Lung (tissue), 12 donors: ENCODE data around the gene TRIM56. TPM values are rescaled to one million over a fixed set of nuclear protein-coding genes. Genes with fewer than 3 reads are reported as not detected.
A peak's percentile ranks its signal among the peaks of the same experiment; 100 is the strongest.

ENCODE experiments used
- ATAC-seq: fragments of 200-7000 bp; cut with Tn5 transposase; one replicate; pipeline ENCODE4 v1.9.1; 2020; ENCODE audit warnings: moderate number of reproducible peaks; ENCODE audit not compliant: insufficient read depth, low FRiP score
- DNase-seq, 3 donors: peaks; one replicate each; pipeline ENCODE4 v3.0.0-alpha.2; 2013 to 2017
- H3K27ac ChIP-seq, 2 donors: one replicate each; pipeline ENCODE4 v1.5.1; 2013; ENCODE audit warnings: mild to moderate bottlenecking in 2 of 2, moderate library complexity in 2 of 2, control low read depth in 1 of 2, inconsistent platforms in 1 of 2, low read depth in 1 of 2, low read length in 1 of 2
- H3K27me3 ChIP-seq, 3 donors: one replicate each; pipeline ENCODE4 v1.5.1; 2013; ENCODE audit warnings: low read length in 2 of 3; ENCODE audit not compliant: control insufficient read depth in 3 of 3, insufficient read depth in 3 of 3
- H3K36me3 ChIP-seq, 4 donors: one replicate each; pipeline ENCODE4 v1.5.1; 2013; ENCODE audit warnings: low read length in 4 of 4, mild to moderate bottlenecking in 1 of 4, moderate library complexity in 1 of 4; ENCODE audit not compliant: control insufficient read depth in 4 of 4, insufficient read depth in 4 of 4
- H3K4me1 ChIP-seq, 5 donors: one replicate each; pipeline ENCODE4 v1.5.1; 2013; ENCODE audit warnings: low read length in 5 of 5, mild to moderate bottlenecking in 2 of 5, moderate library complexity in 1 of 5; ENCODE audit not compliant: control insufficient read depth in 5 of 5, insufficient read depth in 5 of 5
- H3K4me3 ChIP-seq: one replicate; pipeline ENCODE4 v1.5.1; 2013; ENCODE audit warnings: mild to moderate bottlenecking, control low read depth, moderate library complexity
- H3K9ac ChIP-seq, 2 donors: one replicate each; pipeline ENCODE4 v1.5.1; 2013; ENCODE audit warnings: low read length in 2 of 2, control low read depth in 1 of 2; ENCODE audit not compliant: insufficient read depth in 1 of 2
- H3K9me3 ChIP-seq, 4 donors: one replicate each; pipeline ENCODE4 v1.5.1; 2013; ENCODE audit warnings: low read length in 3 of 4, mild to moderate bottlenecking in 1 of 4, moderate library complexity in 1 of 4; ENCODE audit not compliant: control insufficient read depth in 4 of 4, insufficient read depth in 3 of 4
- CTCF ChIP-seq: IDR thresholded peaks from 2 replicates; pipeline ENCODE4 v1.5.1; 2012; ENCODE audit warnings: mild to moderate bottlenecking; ENCODE audit errors: control extremely low read depth, extremely low read depth
- WGBS, 2 donors: extraction: QIAGEN DNeasy Blood & Tissue Kit; methylation state at CpG; one replicate each; pipeline ENCODE4 v1.1.7; 2013; 5-methylcytosine and 5-hydroxymethylcytosine counted together
- polyA plus RNA-seq, 2 donors: library from polyadenylated mRNA; stranded (reverse); fragments of 200-250 nt; gene quantifications; one replicate each; pipeline ENCODE4 v1.2.1, GENCODE V29; 2013
- total RNA-seq, 2 donors: library from RNA; depleted of rRNA in 1 of 2; stranded (reverse); fragments of >200 nt in 1 of 2; gene quantifications; one replicate each; pipeline ENCODE4 v1.2.1, GENCODE V29; 2014 to 2021
- donor health status: control.
- donor health status: control.
- donor health status: Bipolar disorder and iron deficiency.
- donor health status: healthy.
- donor health status: DM: yes; HTN: yes; CAD: no.

TRIM56 gene
- total and polyA plus RNA-seq, 4 donors: 14.4 to 56.6 (median 24.1) TPM

GRCh38 chr7:101096957-101097347 lies 11.7 kb downstream of the TRIM56 start:
- H3K27ac ChIP-seq: no peak overlapping the region
- TF ChIP-seq CTCF: no peak
- no peak overlapping the region for H3K4me3 ChIP-seq
- no peaks in the 10 kb centered on the region for H3K36me3 ChIP-seq
- no peak overlapping the region for H3K9ac ChIP-seq
- ATAC-seq: no peak
- no peaks in the 10 kb centered on the region for H3K27me3 ChIP-seq
- peaks cover 0 to 8% (median 6%) of the 10 kb centered on the region in 5 donors for H3K4me1 ChIP-seq
- 91 to 92% methylated on average over 5 of the region's 5 CpGs for WGBS, 2 donors
- no peaks in the 10 kb centered on the region for H3K9me3 ChIP-seq
- DNase-seq: no peak

- TF ChIP-seq CTCF: no peak
Observed at GRCh38 chr7:101097561-101097960, 12.3 kb downstream of the TRIM56 start.

GRCh38 chr7:101099969-101100781 lies 14.9 kb downstream of the TRIM56 start:
- Histone ChIP-seq H3K4me3 (no peak overlapping the region), H3K27me3 (no peaks in the 10 kb centered on the region), H3K4me1 (peaks cover 0 to 10% (median 6%) of the 10 kb centered on the region in 5 donors), H3K27ac (peak overlapping the region; percentile 79 to 82), H3K9me3 (no peaks in the 10 kb centered on the region), H3K36me3 (no peaks in the 10 kb centered on the region), H3K9ac (no peak overlapping the region)
- ATAC-seq (peak; percentile 90), DNase-seq (peak; percentile 70 to 71 (median 71))
- 24 to 28% methylated on average over 26 of the region's 26 CpGs for WGBS, 2 donors
- no peak for TF ChIP-seq CTCF

More at GRCh38 chr7:101097561-101097960, 12.3 kb downstream of the TRIM56 start:
- no peaks in the 10 kb centered on the region for H3K9me3 ChIP-seq
- H3K27me3 ChIP-seq: no peaks in the 10 kb centered on the region
- no peak for ATAC-seq
- WGBS, 2 donors: 76 to 83% methylated on average over 4 of the region's 4 CpGs
- DNase-seq: no peak
- H3K4me3 ChIP-seq: no peak overlapping the region
- no peak overlapping the region for H3K27ac ChIP-seq
- no peak overlapping the region for H3K9ac ChIP-seq
- H3K36me3 ChIP-seq: no peaks in the 10 kb centered on the region
- H3K4me1 ChIP-seq: peaks cover 0 to 8% (median 6%) of the 10 kb centered on the region in 5 donors
